H9 (cell line): ENCODE data around the gene TAS2R8. TPM values are rescaled to one million over a fixed set of nuclear protein-coding genes. Genes with fewer than 3 reads are reported as not detected.

ENCODE experiments used
- DNase-seq: peaks from one replicate; pipeline ENCODE4 v3.0.0-alpha.2; 2017
- H2AFZ ChIP-seq: one replicate; pipeline ENCODE4 v1.6.1; 2013; ENCODE audit warnings: mild to moderate bottlenecking, low read length, control low read depth, moderate library complexity
- H2AK5ac ChIP-seq: 2 replicates; pipeline ENCODE4 v1.6.1; 2013; ENCODE audit warnings: low read length, control low read depth, mixed read lengths; ENCODE audit not compliant: insufficient read length
- H2BK120ac ChIP-seq: one replicate; pipeline ENCODE4 v1.6.1; 2013; ENCODE audit warnings: low read depth, mild to moderate bottlenecking, low read length, control low read depth, inconsistent platforms; ENCODE audit not compliant: poor library complexity, severe bottlenecking
- H2BK12ac ChIP-seq: 2 replicates; pipeline ENCODE4 v1.6.1; 2013; ENCODE audit warnings: low read length, control low read depth, mixed read lengths, low read depth; ENCODE audit not compliant: insufficient read length
- H2BK15ac ChIP-seq: 2 replicates; pipeline ENCODE4 v1.6.1; 2013; ENCODE audit warnings: low read depth, low read length, control low read depth
- H2BK20ac ChIP-seq: one replicate; pipeline ENCODE4 v1.6.1; 2013; ENCODE audit warnings: low read depth, mild to moderate bottlenecking, low read length, control low read depth, inconsistent platforms; ENCODE audit not compliant: poor library complexity, severe bottlenecking
- H2BK5ac ChIP-seq: 2 replicates; pipeline ENCODE4 v1.6.1; 2013; ENCODE audit warnings: low read length, control low read depth, mixed read lengths; ENCODE audit not compliant: insufficient read length
- H3K14ac ChIP-seq: 2 replicates; pipeline ENCODE4 v1.6.1; 2013; ENCODE audit warnings: low read length, control low read depth; ENCODE audit not compliant: insufficient read depth
- H3K18ac ChIP-seq: 2 replicates; pipeline ENCODE4 v1.6.1; 2013; ENCODE audit warnings: low read depth, mild to moderate bottlenecking, mixed read lengths, low read length, control low read depth; ENCODE audit not compliant: insufficient read length
- H3K23ac ChIP-seq: 2 replicates; pipeline ENCODE4 v1.6.1; 2013; ENCODE audit warnings: low read length, control low read depth, mixed read lengths, low read depth; ENCODE audit not compliant: insufficient read length
- H3K23me2 ChIP-seq: 2 replicates; pipeline ENCODE4 v1.6.1; 2013; ENCODE audit warnings: low read depth, mild to moderate bottlenecking, mixed read lengths, low read length, control low read depth; ENCODE audit not compliant: insufficient read length, poor library complexity, severe bottlenecking
- H3K27ac ChIP-seq: 2 replicates; pipeline ENCODE4 v1.5.1; 2013; ENCODE audit warnings: low read length, control low read depth, mixed read lengths, low read depth; ENCODE audit not compliant: insufficient read length
- H3K27me3 ChIP-seq: 2 replicates; pipeline ENCODE4 v1.6.1; 2013; ENCODE audit warnings: low read length, control low read depth, inconsistent platforms; ENCODE audit not compliant: insufficient read depth
- H3K4ac ChIP-seq: 2 replicates; pipeline ENCODE4 v1.6.1; 2013; ENCODE audit warnings: low read depth, mild to moderate bottlenecking, control low read depth, inconsistent platforms, low read length, moderate library complexity
- H3K4me1 ChIP-seq: 2 replicates; pipeline ENCODE4 v1.6.1; 2013; ENCODE audit warnings: low read length, control low read depth, inconsistent platforms; ENCODE audit not compliant: insufficient read depth
- H3K4me2 ChIP-seq: 2 replicates; pipeline ENCODE4 v1.6.1; 2013; ENCODE audit warnings: low read length, control low read depth, mixed read lengths; ENCODE audit not compliant: insufficient read length, insufficient read depth
- H3K56ac ChIP-seq: 2 replicates; pipeline ENCODE4 v1.6.1; 2013; ENCODE audit warnings: low read depth, mild to moderate bottlenecking, mixed read lengths, low read length, control low read depth; ENCODE audit not compliant: insufficient read length
- H3K79me1 ChIP-seq: 2 replicates; pipeline ENCODE4 v1.6.1; 2013; ENCODE audit warnings: low read depth, mild to moderate bottlenecking, moderate library complexity, low read length, control low read depth, inconsistent platforms; ENCODE audit not compliant: insufficient read depth, poor library complexity, severe bottlenecking
- H3K79me2 ChIP-seq: 2 replicates; pipeline ENCODE4 v1.6.1; 2013; ENCODE audit warnings: low read length, control low read depth, inconsistent platforms; ENCODE audit not compliant: insufficient read depth
- H3K9ac ChIP-seq: 2 replicates; pipeline ENCODE4 v1.6.1; 2013; ENCODE audit warnings: low read length, control low read depth, mixed read lengths; ENCODE audit not compliant: insufficient read length; ENCODE audit errors: extremely low read depth
- H3K9me3 ChIP-seq: one replicate; pipeline ENCODE4 v1.6.1; 2013; ENCODE audit warnings: low read depth, low read length, inconsistent platforms; ENCODE audit not compliant: control insufficient read depth
- H3T11ph ChIP-seq: one replicate; pipeline ENCODE4 v1.6.1; 2013; ENCODE audit warnings: mild to moderate bottlenecking, low read length, control low read depth, inconsistent platforms
- H4K20me1 ChIP-seq: one replicate; pipeline ENCODE4 v1.6.1; 2013; ENCODE audit not compliant: control insufficient read depth, insufficient read length, insufficient read depth
- H4K5ac ChIP-seq: 2 replicates; pipeline ENCODE4 v1.6.1; 2013; ENCODE audit warnings: low read depth, mild to moderate bottlenecking, mixed read lengths, low read length, control low read depth; ENCODE audit not compliant: insufficient read length
- H4K8ac ChIP-seq: replicated peaks from 2 replicates; pipeline ENCODE4 v1.6.1; 2013; ENCODE audit warnings: low read length, control low read depth, mixed read lengths, low read depth; ENCODE audit not compliant: insufficient read length
- H4K91ac ChIP-seq: 2 replicates; pipeline ENCODE4 v1.6.1; 2013; ENCODE audit warnings: low read depth, mild to moderate bottlenecking, moderate library complexity, mixed read lengths, low read length, control low read depth; ENCODE audit not compliant: insufficient read length
- H3K27ac Mint-ChIP-seq, 3 experiments: 2 replicates in 2 of 3; 3 replicates in 1 of 3; pipeline ENCODE4 v1.8.0; 2020 to 2021; ENCODE audit warnings: mixed read lengths in 3 of 3, mild to moderate bottlenecking in 1 of 3, moderate library complexity in 1 of 3
- H3K27me3 Mint-ChIP-seq: 2 replicates; pipeline ENCODE4 v1.8.0; 2021; ENCODE audit warnings: low read depth, mild to moderate bottlenecking, moderate library complexity, mixed read lengths
- H3K36me3 Mint-ChIP-seq, 3 experiments: 2 replicates in 2 of 3; 3 replicates in 1 of 3; pipeline ENCODE4 v1.8.0; 2020 to 2021; ENCODE audit warnings: low read depth in 3 of 3, mixed read lengths in 3 of 3; ENCODE audit not compliant: insufficient read depth in 1 of 3
- H3K4me1 Mint-ChIP-seq, 2 experiments: 2 replicates each; pipeline ENCODE4 v1.8.0; 2020; ENCODE audit warnings: mixed read lengths in 2 of 2
- H3K4me3 Mint-ChIP-seq, 2 experiments: 2 replicates in 1 of 2; 3 replicates in 1 of 2; pipeline ENCODE4 v1.8.0; 2020 to 2021; ENCODE audit warnings: mild to moderate bottlenecking in 2 of 2, mixed read lengths in 2 of 2, moderate library complexity in 1 of 2
- H3K9me3 Mint-ChIP-seq, 2 experiments: 2 replicates in 1 of 2; 3 replicates in 1 of 2; pipeline ENCODE4 v1.8.0; 2020; ENCODE audit warnings: mild to moderate bottlenecking in 2 of 2, mixed read lengths in 2 of 2, moderate library complexity in 1 of 2
- WGBS: extraction: QIAGEN DNeasy Blood & Tissue Kit; methylation state at CpG from one replicate; pipeline ENCODE4 v1.1.7; 2013; ENCODE audit warnings: missing lambda C conversion rate, low lambda C conversion rate, mixed read lengths; ENCODE audit not compliant: insufficient read length; ENCODE audit errors: extremely low coverage; 5-methylcytosine and 5-hydroxymethylcytosine counted together
- total RNA-seq: library from RNA; stranded (reverse); gene quantifications from 2 replicates; pipeline ENCODE4 v1.2.1, GENCODE V29; 2021
- TF ChIP-seq, protein P1 (sequence below): fragments of 200-600 bp; sonication (generic); conservative IDR thresholded peaks from 3 replicates; pipeline ENCODE4 v1.8.0; 2021; ENCODE audit warnings: antibody characterized with exemption, mild to moderate bottlenecking

Gene TAS2R8
- total RNA-seq, 1 experiment from 2014 or later: not detected

DNA sequence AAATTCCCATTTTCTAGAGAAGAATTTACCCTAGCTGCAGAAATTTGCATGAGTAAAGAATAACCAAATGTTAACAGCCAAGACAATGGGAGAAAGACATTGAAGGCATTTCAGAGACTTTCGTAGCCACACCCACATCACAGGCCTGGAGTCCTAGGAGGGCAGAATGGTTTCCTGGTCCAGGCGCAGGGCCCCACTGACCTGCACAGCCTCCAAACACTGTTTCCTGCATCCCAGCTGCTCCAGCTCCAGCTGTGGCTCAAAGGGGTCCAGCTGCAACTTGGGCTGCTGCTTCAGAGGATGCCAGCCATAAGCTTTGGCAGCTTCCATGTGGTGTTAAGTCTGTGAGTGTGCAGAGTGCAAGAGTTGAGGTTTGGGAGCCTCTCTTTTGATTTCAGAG lies 48.7 kb upstream of the TAS2R8 start:
- Mint-ChIP-seq H3K9me3 (peaks cover 37 to 40% of the 10 kb centered on the region in 2 experiments), H3K27ac (no peak overlapping the region), H3K4me3 (no peak overlapping the region), H3K27me3 (no peaks in the 10 kb centered on the region), H3K4me1 (no peaks in the 10 kb centered on the region), H3K36me3 (peaks cover 35 to 47% (median 39%) of the 10 kb centered on the region in 3 experiments)
- Histone ChIP-seq H3K23me2 (no peaks in the 10 kb centered on the region), H3K56ac (no peak overlapping the region), H3K4ac (no peak overlapping the region), H4K5ac (no peak overlapping the region), H3K14ac (no peak overlapping the region), H2BK120ac (no peak overlapping the region), H2BK15ac (no peak overlapping the region), H3K18ac (no peak overlapping the region), H3K4me1 (no peaks in the 10 kb centered on the region), H3K9ac (no peak overlapping the region), H3K9me3 (peaks cover 10% of the 10 kb centered on the region), H2AFZ (no peak overlapping the region), H4K20me1 (no peaks in the 10 kb centered on the region), H3K23ac (no peak overlapping the region), H4K8ac (no peak overlapping the region), H3K4me2 (no peak overlapping the region), H3T11ph (no peak overlapping the region), H3K79me1 (no peaks in the 10 kb centered on the region), H3K27me3 (no peaks in the 10 kb centered on the region), H3K27ac (no peak overlapping the region), H2AK5ac (no peak overlapping the region), H3K79me2 (no peaks in the 10 kb centered on the region), H4K91ac (no peak overlapping the region), H2BK12ac (no peak overlapping the region), H2BK5ac (no peak overlapping the region), H2BK20ac (no peak overlapping the region)
- WGBS: no CpG with 5 or more reads among the region's 2 CpGs
- no peak for DNase-seq
- TF ChIP-seq, protein P1, sequence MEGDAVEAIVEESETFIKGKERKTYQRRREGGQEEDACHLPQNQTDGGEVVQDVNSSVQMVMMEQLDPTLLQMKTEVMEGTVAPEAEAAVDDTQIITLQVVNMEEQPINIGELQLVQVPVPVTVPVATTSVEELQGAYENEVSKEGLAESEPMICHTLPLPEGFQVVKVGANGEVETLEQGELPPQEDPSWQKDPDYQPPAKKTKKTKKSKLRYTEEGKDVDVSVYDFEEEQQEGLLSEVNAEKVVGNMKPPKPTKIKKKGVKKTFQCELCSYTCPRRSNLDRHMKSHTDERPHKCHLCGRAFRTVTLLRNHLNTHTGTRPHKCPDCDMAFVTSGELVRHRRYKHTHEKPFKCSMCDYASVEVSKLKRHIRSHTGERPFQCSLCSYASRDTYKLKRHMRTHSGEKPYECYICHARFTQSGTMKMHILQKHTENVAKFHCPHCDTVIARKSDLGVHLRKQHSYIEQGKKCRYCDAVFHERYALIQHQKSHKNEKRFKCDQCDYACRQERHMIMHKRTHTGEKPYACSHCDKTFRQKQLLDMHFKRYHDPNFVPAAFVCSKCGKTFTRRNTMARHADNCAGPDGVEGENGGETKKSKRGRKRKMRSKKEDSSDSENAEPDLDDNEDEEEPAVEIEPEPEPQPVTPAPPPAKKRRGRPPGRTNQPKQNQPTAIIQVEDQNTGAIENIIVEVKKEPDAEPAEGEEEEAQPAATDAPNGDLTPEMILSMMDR: no peak
